ENCODE measurements around the gene SMG1.

- no peak for TF ChIP-seq YY2 (tag by site-specific recombination; IDR thresholded peaks at IDR 0.05)
- no peak for TF ChIP-seq REST (tag by site-specific recombination; IDR thresholded peaks at IDR 0.05)
- no peak for TF ChIP-seq BCL11A (tag by site-specific recombination; IDR thresholded peaks at IDR 0.05; ENCODE audit: low read depth)
- TF ChIP-seq ZNF23 (tag by site-specific recombination; IDR thresholded peaks at IDR 0.05; ENCODE audit: borderline replicate concordance), result no peak
- TF ChIP-seq, protein P1, sequence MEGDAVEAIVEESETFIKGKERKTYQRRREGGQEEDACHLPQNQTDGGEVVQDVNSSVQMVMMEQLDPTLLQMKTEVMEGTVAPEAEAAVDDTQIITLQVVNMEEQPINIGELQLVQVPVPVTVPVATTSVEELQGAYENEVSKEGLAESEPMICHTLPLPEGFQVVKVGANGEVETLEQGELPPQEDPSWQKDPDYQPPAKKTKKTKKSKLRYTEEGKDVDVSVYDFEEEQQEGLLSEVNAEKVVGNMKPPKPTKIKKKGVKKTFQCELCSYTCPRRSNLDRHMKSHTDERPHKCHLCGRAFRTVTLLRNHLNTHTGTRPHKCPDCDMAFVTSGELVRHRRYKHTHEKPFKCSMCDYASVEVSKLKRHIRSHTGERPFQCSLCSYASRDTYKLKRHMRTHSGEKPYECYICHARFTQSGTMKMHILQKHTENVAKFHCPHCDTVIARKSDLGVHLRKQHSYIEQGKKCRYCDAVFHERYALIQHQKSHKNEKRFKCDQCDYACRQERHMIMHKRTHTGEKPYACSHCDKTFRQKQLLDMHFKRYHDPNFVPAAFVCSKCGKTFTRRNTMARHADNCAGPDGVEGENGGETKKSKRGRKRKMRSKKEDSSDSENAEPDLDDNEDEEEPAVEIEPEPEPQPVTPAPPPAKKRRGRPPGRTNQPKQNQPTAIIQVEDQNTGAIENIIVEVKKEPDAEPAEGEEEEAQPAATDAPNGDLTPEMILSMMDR (tag by site-specific recombination; IDR thresholded peaks at IDR 0.05), result no peak
- no peak for TF ChIP-seq FEZF1 (tag by site-specific recombination; IDR thresholded peaks at IDR 0.05)
These were observed 17.2 kb upstream of the SMG1 start for GRCh38 chr16:18943414-18943813.

Data from HEK293 (cell line).